Measurements from ENCODE around the gene ZFYVE26.

- TF ChIP-seq PHF8 (IDR thresholded peaks at IDR 0.05; ENCODE audit: borderline replicate concordance, low read depth) (no peak), POLR2A (IDR thresholded peaks at IDR 0.05; ENCODE audit: low read length) (no peak), CTCF (IDR thresholded peaks at IDR 0.05) (no peak), ZFP36 (IDR thresholded peaks at IDR 0.05; ENCODE audit: borderline replicate concordance, partially characterized antibody) (no peak), ESRRA (IDR thresholded peaks at IDR 0.05; ENCODE audit: borderline replicate concordance, low read length) (no peak), CBX2 (IDR thresholded peaks at IDR 0.05; ENCODE audit: borderline replicate concordance, low read depth) (no peak), BHLHE40 (IDR thresholded peaks at IDR 0.05; ENCODE audit: low read depth, low read length) (no peak), KDM1A (IDR thresholded peaks at IDR 0.05; ENCODE audit: low read depth) (no peak), CBX8 (IDR thresholded peaks at IDR 0.05) (no peak), RFX5 (IDR thresholded peaks at IDR 0.05) (no peak), SREBF2 (IDR thresholded peaks at IDR 0.05) (no peak), PBX3 (IDR thresholded peaks at IDR 0.05) (no peak)
Measured at GRCh38 chr14:67821121-67821520, 4.7 kb upstream of the ZFYVE26 start.

Measured in A549 (cell line).